Measurements from ENCODE around the gene B3GNT3.

Gene B3GNT3

DNA sequence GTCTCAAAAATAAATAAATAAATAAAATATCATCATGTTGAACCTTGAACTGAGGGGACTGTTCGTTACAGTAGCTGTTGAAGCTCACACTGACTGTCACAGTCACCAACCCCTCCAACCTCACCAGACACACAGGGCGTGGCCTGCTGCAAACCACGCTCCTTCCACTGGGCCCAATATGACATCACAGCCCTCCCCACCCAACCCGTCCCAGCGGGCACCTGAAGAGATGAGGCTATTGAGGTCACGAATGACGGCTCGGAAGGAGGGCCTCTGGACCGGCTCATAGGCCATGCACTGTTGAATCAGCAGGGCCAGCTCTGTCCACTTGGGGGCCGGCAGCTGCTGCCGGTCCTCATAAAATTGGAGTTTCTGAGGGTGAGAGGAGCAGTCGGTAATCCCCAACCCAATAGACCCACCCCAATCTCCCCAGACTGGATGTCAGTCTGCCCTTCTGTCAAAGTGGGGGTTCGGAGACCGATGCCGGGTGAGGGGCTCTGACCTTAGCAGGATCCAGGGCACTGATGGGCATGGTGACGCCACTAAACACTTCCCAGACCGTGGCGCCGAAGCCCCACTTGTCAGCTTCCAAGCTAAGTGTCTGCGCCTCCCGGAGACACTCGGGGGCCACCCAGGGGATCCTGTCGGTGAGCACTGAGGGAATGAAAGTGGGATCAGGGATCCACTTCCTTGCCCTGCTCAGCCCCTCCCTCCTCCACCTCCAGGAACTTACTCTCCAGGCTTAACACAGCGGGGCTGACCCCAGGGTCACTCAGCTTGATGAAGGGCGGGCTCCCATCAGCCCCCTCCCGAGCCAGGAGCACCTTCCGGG is 39.6 kb downstream of the B3GNT3 start:
- in situ Hi-C loops (cut with MboI; ENCODE audit: low pct_unique_long_range_greater_than_20kb, low sequenced_read_pairs, unreplicated experiment) = no loop called here
- TF ChIP-seq, protein P1, sequence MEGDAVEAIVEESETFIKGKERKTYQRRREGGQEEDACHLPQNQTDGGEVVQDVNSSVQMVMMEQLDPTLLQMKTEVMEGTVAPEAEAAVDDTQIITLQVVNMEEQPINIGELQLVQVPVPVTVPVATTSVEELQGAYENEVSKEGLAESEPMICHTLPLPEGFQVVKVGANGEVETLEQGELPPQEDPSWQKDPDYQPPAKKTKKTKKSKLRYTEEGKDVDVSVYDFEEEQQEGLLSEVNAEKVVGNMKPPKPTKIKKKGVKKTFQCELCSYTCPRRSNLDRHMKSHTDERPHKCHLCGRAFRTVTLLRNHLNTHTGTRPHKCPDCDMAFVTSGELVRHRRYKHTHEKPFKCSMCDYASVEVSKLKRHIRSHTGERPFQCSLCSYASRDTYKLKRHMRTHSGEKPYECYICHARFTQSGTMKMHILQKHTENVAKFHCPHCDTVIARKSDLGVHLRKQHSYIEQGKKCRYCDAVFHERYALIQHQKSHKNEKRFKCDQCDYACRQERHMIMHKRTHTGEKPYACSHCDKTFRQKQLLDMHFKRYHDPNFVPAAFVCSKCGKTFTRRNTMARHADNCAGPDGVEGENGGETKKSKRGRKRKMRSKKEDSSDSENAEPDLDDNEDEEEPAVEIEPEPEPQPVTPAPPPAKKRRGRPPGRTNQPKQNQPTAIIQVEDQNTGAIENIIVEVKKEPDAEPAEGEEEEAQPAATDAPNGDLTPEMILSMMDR (IDR thresholded peaks at IDR 0.05; ENCODE audit: extremely low read depth, insufficient read depth, missing control alignments) = no peak
- DNase-seq (ENCODE audit: low spot score) = no peak

GRCh38 chr19:17835182-17836006 is 40.5 kb downstream of the B3GNT3 start:
- in situ Hi-C loops (cut with MboI; ENCODE audit: low pct_unique_long_range_greater_than_20kb, low sequenced_read_pairs, unreplicated experiment) = no loop called here
- no peak for DNase-seq (ENCODE audit: low spot score)

DNA sequence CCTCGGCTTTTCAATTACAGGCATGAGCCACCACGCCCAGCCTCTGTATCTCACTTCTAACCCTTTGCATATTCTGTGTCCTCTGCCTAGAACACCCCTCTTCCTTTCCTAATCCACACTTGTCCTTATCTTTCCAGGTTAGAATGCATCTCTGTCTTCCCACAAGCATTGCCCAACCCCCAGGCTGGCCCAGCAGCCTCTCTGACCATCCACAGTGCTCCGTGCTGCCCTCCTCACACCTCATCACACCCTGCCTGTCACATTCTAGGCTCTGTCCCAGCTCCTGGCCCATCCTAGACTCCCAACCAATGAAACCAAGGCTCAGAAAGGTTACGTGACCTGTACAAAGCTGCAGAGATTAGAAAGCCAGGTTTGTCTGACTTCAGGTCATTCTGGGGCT is 41.6 kb downstream of the B3GNT3 start:
- TF ChIP-seq, protein P1 (IDR thresholded peaks at IDR 0.05; ENCODE audit: extremely low read depth, insufficient read depth, missing control alignments) = no peak
- DNase-seq (ENCODE audit: low spot score) = no peak
- in situ Hi-C loops (cut with MboI; ENCODE audit: low pct_unique_long_range_greater_than_20kb, low sequenced_read_pairs, unreplicated experiment) = no loop called here

More at GRCh38 chr19:17835182-17836006, 40.5 kb downstream of the B3GNT3 start:
- TF ChIP-seq, protein P1 (IDR thresholded peaks at IDR 0.05; ENCODE audit: extremely low read depth, insufficient read depth, missing control alignments) = no peak

- in situ Hi-C loops (cut with MboI; ENCODE audit: low pct_unique_long_range_greater_than_20kb, low sequenced_read_pairs, unreplicated experiment) = no loop called here
- no peak for DNase-seq (ENCODE audit: low spot score)
- TF ChIP-seq, protein P1 (IDR thresholded peaks at IDR 0.05; ENCODE audit: extremely low read depth, insufficient read depth, missing control alignments) = no peak
Measured at GRCh38 chr19:17837972-17838371, 43.0 kb downstream of the B3GNT3 start.

GRCh38 chr19:17840019-17840418 is 45.1 kb downstream of the B3GNT3 start:
- TF ChIP-seq, protein P1 (IDR thresholded peaks at IDR 0.05; ENCODE audit: extremely low read depth, insufficient read depth, missing control alignments) = no peak
- in situ Hi-C loops (cut with MboI; ENCODE audit: low pct_unique_long_range_greater_than_20kb, low sequenced_read_pairs, unreplicated experiment) = no loop called here
- no peak for DNase-seq (ENCODE audit: low spot score)

GRCh38 chr19:17841371-17841809 is 46.5 kb downstream of the B3GNT3 start:
- DNase-seq (ENCODE audit: low spot score) = no peak
- TF ChIP-seq, protein P1 (IDR thresholded peaks at IDR 0.05; ENCODE audit: extremely low read depth, insufficient read depth, missing control alignments) = no peak
- in situ Hi-C loops (cut with MboI; ENCODE audit: low pct_unique_long_range_greater_than_20kb, low sequenced_read_pairs, unreplicated experiment) = no loop called here
